ENCODE results near the gene SERPINA1. TPM values are rescaled to one million over a fixed set of nuclear protein-coding genes. Genes with fewer than 3 reads are reported as not detected.

SERPINA1 gene
- total and polyA plus RNA-seq, 2 of the 13 experiments (the other 11 are each of a cell fraction or from before 2014, with no cell fraction given), result 3,266 to 11,015 TPM

DNA sequence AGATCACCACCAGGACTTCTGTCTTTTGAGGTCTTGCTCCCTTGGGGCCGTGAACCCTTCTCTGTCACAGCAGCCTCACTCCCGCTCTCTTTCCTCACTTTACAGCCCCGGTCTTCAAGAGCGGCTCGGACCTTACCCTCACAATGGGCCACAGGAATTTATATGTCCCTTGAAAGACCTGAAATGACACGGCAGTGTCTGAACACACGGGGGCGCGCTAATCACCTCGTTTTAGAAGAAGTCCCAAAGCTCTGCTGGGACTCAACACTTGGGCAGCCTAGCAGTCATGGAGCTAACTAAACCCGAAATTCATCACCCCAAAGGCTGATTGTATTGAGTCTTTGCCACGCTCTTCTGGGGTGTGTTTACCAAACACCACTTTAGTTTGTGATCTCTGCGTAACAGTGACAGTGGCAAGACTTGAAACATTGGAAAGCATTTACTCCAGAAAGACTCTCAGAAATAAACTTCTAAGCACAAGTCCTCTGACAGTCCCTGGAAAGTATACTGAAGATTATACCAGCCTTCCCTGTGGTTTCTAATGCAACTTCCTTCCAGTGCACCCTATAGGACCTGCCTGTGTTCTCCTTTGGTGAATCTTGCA lies 35.2 kb upstream of the SERPINA1 start (continued):
- TF ChIP-seq ZNF44 (CRISPR knock-in tag; IDR thresholded peaks at IDR 0.05) (peak; percentile 69; the same call in 1 of the 2 replicates), SIN3B (IDR thresholded peaks at IDR 0.05; ENCODE audit: low read length) (no peak), ZNF329 (CRISPR knock-in tag; IDR thresholded peaks at IDR 0.05; ENCODE audit: low read depth) (0 out of 2 replicates have a peak, but pooled peaks have one; percentile 42), TP53 (CRISPR knock-in tag; conservative IDR thresholded peaks at IDR 0.05) (0 out of 2 replicates have a peak, but pooled peaks have one; percentile 26), HDAC2 (CRISPR knock-in tag; IDR thresholded peaks at IDR 0.05) (0 out of 2 replicates have a peak, but pooled peaks have one; percentile 14), ZNF570 (CRISPR knock-in tag; IDR thresholded peaks at IDR 0.05; ENCODE audit: borderline replicate concordance) (no peak), JUNB (CRISPR knock-in tag; IDR thresholded peaks at IDR 0.05; ENCODE audit: borderline replicate concordance) (no peak), HNF4A (CRISPR knock-in tag; IDR thresholded peaks at IDR 0.05) (peak; percentile 31; the same call in 1 of the 2 replicates), ZNF207 (IDR thresholded peaks at IDR 0.05; ENCODE audit: borderline replicate concordance) (no peak), RXRB (CRISPR knock-in tag; IDR thresholded peaks at IDR 0.05; ENCODE audit: borderline replicate concordance) (peak; percentile 55; the same call in 1 of the 2 replicates), ZFP36 (IDR thresholded peaks at IDR 0.05; ENCODE audit: borderline replicate concordance, low read depth, low read length, partially characterized antibody) (no peak), ZNF34 (CRISPR knock-in tag; IDR thresholded peaks at IDR 0.05; ENCODE audit: borderline replicate concordance) (no peak), ZNF343 (CRISPR knock-in tag; IDR thresholded peaks at IDR 0.05) (no peak)
- TF ChIP-seq, protein P1, sequence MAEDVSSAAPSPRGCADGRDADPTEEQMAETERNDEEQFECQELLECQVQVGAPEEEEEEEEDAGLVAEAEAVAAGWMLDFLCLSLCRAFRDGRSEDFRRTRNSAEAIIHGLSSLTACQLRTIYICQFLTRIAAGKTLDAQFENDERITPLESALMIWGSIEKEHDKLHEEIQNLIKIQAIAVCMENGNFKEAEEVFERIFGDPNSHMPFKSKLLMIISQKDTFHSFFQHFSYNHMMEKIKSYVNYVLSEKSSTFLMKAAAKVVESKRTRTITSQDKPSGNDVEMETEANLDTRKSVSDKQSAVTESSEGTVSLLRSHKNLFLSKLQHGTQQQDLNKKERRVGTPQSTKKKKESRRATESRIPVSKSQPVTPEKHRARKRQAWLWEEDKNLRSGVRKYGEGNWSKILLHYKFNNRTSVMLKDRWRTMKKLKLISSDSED (CRISPR knock-in tag; IDR thresholded peaks at IDR 0.05), result no peak
- TF ChIP-seq, protein P2, sequence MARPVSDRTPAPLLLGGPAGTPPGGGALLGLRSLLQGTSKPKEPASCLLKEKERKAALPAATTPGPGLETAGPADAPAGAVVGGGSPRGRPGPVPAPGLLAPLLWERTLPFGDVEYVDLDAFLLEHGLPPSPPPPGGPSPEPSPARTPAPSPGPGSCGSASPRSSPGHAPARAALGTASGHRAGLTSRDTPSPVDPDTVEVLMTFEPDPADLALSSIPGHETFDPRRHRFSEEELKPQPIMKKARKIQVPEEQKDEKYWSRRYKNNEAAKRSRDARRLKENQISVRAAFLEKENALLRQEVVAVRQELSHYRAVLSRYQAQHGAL (CRISPR knock-in tag; IDR thresholded peaks at IDR 0.05; ENCODE audit: not compliant biosample characterization), result no peak
- TF ChIP-seq, protein P3, sequence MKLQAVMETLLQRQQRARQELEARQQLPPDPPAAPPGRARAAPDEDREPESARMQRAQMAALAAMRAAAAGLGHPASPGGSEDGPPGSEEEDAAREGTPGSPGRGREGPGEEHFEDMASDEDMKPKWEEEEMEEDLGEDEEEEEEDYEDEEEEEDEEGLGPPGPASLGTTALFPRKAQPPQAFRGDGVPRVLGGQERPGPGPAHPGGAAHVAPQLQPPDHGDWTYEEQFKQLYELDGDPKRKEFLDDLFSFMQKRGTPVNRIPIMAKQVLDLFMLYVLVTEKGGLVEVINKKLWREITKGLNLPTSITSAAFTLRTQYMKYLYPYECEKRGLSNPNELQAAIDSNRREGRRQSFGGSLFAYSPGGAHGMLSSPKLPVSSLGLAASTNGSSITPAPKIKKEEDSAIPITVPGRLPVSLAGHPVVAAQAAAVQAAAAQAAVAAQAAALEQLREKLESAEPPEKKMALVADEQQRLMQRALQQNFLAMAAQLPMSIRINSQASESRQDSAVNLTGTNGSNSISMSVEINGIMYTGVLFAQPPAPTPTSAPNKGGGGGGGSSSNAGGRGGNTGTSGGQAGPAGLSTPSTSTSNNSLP (IDR thresholded peaks at IDR 0.05; ENCODE audit: low read depth, low read length), result no peak
- TF ChIP-seq, protein P4, sequence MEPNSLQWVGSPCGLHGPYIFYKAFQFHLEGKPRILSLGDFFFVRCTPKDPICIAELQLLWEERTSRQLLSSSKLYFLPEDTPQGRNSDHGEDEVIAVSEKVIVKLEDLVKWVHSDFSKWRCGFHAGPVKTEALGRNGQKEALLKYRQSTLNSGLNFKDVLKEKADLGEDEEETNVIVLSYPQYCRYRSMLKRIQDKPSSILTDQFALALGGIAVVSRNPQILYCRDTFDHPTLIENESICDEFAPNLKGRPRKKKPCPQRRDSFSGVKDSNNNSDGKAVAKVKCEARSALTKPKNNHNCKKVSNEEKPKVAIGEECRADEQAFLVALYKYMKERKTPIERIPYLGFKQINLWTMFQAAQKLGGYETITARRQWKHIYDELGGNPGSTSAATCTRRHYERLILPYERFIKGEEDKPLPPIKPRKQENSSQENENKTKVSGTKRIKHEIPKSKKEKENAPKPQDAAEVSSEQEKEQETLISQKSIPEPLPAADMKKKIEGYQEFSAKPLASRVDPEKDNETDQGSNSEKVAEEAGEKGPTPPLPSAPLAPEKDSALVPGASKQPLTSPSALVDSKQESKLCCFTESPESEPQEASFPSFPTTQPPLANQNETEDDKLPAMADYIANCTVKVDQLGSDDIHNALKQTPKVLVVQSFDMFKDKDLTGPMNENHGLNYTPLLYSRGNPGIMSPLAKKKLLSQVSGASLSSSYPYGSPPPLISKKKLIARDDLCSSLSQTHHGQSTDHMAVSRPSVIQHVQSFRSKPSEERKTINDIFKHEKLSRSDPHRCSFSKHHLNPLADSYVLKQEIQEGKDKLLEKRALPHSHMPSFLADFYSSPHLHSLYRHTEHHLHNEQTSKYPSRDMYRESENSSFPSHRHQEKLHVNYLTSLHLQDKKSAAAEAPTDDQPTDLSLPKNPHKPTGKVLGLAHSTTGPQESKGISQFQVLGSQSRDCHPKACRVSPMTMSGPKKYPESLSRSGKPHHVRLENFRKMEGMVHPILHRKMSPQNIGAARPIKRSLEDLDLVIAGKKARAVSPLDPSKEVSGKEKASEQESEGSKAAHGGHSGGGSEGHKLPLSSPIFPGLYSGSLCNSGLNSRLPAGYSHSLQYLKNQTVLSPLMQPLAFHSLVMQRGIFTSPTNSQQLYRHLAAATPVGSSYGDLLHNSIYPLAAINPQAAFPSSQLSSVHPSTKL (CRISPR knock-in tag; IDR thresholded peaks at IDR 0.05), result peak; percentile 29; the same call in 1 of the 2 replicates
- TF ChIP-seq, protein P5, sequence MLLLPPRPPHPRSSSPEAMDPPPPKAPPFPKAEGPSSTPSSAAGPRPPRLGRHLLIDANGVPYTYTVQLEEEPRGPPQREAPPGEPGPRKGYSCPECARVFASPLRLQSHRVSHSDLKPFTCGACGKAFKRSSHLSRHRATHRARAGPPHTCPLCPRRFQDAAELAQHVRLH (CRISPR knock-in tag; IDR thresholded peaks at IDR 0.05; ENCODE audit: borderline replicate concordance, low read depth), result peak; percentile 45; the same call in 1 of the 2 replicates
- TF ChIP-seq, protein P6, sequence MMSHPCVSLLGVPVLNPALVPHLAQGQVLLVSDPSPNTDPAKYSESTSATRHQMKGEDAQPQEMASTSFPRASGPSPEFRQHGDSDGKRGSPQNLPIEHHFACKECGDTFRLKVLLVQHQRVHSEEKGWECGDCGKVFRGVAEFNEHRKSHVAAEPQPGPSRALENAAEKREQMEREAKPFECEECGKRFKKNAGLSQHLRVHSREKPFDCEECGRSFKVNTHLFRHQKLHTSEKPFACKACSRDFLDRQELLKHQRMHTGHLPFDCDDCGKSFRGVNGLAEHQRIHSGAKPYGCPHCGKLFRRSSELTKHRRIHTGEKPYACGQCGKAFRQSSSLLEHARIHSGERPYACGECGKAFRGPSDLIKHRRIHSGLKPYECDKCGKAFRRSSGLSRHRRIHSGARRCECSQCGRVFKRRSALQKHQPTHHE (CRISPR knock-in tag; IDR thresholded peaks at IDR 0.05; ENCODE audit: borderline replicate concordance), result no peak
